K562 (cell line): ENCODE data around the gene CELF6. TPM values are rescaled to one million over a fixed set of nuclear protein-coding genes. Genes with fewer than 3 reads are reported as not detected.

ENCODE experiments used
- BRD4 ChIP-seq: fragments of 200-600 bp; sonication (generic); IDR thresholded peaks from 2 replicates; pipeline ENCODE4 v1.6.1; 2017; ENCODE audit warnings: inconsistent platforms
- CHD4 ChIP-seq: fragments of 200-600 bp; sonication (generic); IDR thresholded peaks from 3 replicates; pipeline ENCODE4 v1.6.1; 2012; ENCODE audit warnings: low read depth, mild to moderate bottlenecking, mixed read lengths, low read length, inconsistent platforms; ENCODE audit not compliant: insufficient read depth, insufficient replicate concordance, poor library complexity, severe bottlenecking
- CUX1 ChIP-seq: fragments of 200-800 bp; sonication (Bioruptor generic); IDR thresholded peaks from 2 replicates; pipeline ENCODE4 v1.6.1; 2016; ENCODE audit warnings: missing genetic modification characterization, missing compliant biosample characterization
- HNRNPK ChIP-seq: fragments of 200-400 bp; formaldehyde crosslinking; IDR thresholded peaks from one replicate; pipeline ENCODE4 v1.6.1; 2018; ENCODE audit warnings: mild to moderate bottlenecking, low read depth, low read length; ENCODE audit not compliant: poor library complexity, severe bottlenecking
- ILK ChIP-seq: fragments of 450-650 bp; IDR thresholded peaks from 2 replicates; pipeline ENCODE4 v1.6.1; 2016; ENCODE audit warnings: missing genetic modification characterization, low read depth, mild to moderate bottlenecking, missing compliant biosample characterization, moderate library complexity, borderline replicate concordance
- MTF1 ChIP-seq: fragments of 250-450 bp; sonication (Bioruptor Pico); IDR thresholded peaks from 2 replicates; pipeline ENCODE4 v1.9.0; 2021; ENCODE audit warnings: moderate library complexity, mild to moderate bottlenecking, inconsistent platforms, borderline replicate concordance
- NCOA6 ChIP-seq: fragments of 450-650 bp; IDR thresholded peaks from 2 replicates; pipeline ENCODE4 v1.6.1; 2017; ENCODE audit warnings: mild to moderate bottlenecking
- PRPF4 ChIP-seq: fragments of 200-400 bp; formaldehyde crosslinking; IDR thresholded peaks from one replicate; pipeline ENCODE4 v1.6.1; 2017; ENCODE audit warnings: low read length, low read depth, mild to moderate bottlenecking; ENCODE audit not compliant: insufficient read depth, poor library complexity, severe bottlenecking
- RAD51 ChIP-seq: fragments of 450-650 bp; IDR thresholded peaks from 2 replicates; pipeline ENCODE4 v1.7.1; 2016; ENCODE audit warnings: low read depth, mild to moderate bottlenecking, borderline replicate concordance
- SMARCE1 ChIP-seq: fragments of 450-650 bp; IDR thresholded peaks from 2 replicates; pipeline ENCODE4 v1.7.1; 2016; ENCODE audit warnings: mild to moderate bottlenecking
- SRSF7 ChIP-seq: fragments of 200-400 bp; formaldehyde crosslinking; optimal IDR thresholded peaks from 2 replicates; pipeline ENCODE3; 2017; ENCODE audit warnings: mild to moderate bottlenecking, low read depth, low read length
- TRIM28 ChIP-seq: fragments of 450-650 bp; IDR thresholded peaks from 2 replicates; pipeline ENCODE4 v1.6.1; 2017
- ZC3H11A ChIP-seq: IDR thresholded peaks from 2 replicates; pipeline ENCODE4 v1.6.1; 2012; ENCODE audit warnings: low read depth, low read length, improper control_type of control experiment
- ZFP91 ChIP-seq: sonication (generic); formaldehyde crosslinking; IDR thresholded peaks from 2 replicates; pipeline ENCODE4 v1.8.0; 2022; ENCODE audit warnings: mild to moderate bottlenecking, missing genetic modification reagents
- polyA plus RNA-seq, 8 experiments: library from polyadenylated mRNA; depleted of rRNA in 4 of 8; stranded (reverse) in 5 of 8; unstranded in 3 of 8; fragments of >200 nt; fragmentation: Nextera tagmentation in 2 of 8; fragmentation: Illumina TruSeq in 1 of 8; extraction: Ambion mirVana in 2 of 8; extraction: Trizol in 1 of 8; gene quantifications; 2 replicates each; pipeline versions ENCODE4 v1.2.1 to v1.2.3, GENCODE V29; 2011 to 2014; ENCODE audit warnings: inconsistent platforms in 1 of 8, missing spikeins in 1 of 8
- total RNA-seq, 7 experiments: library from RNA; depleted of rRNA in 6 of 7; stranded (reverse); fragments of >200 nt in 6 of 7; fragmentation: Illumina TruSeq in 2 of 7; extraction: Trizol in 2 of 7; gene quantifications; 2 replicates each; pipeline versions ENCODE4 v1.2.1 to v1.2.3, GENCODE V29; 2011 to 2021; ENCODE audit warnings: low replicate concordance in 1 of 7
- TF ChIP-seq, protein P1 (sequence below): fragments of 250-450 bp; sonication (Bioruptor Pico); IDR thresholded peaks from 2 replicates; pipeline ENCODE4 v1.4.0; 2020

CELF6 gene
- total and polyA plus RNA-seq, 9 of the 15 experiments (the other 6 are each of a cell fraction or from before 2014, with no cell fraction given), result 0.01 to 0.11 TPM; not detected in 7

DNA sequence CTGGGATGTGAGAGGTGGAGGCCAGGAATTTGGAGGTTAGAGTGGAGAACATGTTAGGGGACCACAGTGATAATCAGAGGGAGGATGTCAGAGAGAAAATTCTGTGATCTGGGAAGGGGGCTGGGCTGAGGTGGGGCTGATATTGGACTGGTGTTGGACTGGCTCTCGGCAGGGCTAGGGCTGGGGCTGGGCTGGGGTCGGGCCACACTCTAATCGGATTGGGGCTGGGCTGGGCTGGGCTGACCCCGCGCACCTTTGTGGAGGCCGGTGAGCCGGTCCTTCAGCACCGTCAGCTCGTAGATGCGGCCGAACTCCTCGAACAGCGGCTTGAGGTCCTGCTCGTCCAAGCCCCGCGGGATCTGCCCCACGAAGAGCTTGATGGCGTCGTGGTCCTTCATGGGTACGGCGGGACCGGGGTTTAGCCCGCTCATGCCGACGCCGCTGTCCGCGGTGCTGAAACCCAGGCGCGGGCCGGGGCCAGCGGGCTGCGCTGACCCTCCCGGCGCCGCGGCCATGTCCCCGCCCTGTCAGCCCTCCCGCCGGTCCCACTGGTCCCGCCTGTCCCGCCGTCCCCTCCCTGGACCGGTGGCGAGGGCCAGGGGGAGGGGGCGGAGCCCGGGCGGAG is 485 bp downstream of the CELF6 start (continued):
- TF ChIP-seq, protein P1, sequence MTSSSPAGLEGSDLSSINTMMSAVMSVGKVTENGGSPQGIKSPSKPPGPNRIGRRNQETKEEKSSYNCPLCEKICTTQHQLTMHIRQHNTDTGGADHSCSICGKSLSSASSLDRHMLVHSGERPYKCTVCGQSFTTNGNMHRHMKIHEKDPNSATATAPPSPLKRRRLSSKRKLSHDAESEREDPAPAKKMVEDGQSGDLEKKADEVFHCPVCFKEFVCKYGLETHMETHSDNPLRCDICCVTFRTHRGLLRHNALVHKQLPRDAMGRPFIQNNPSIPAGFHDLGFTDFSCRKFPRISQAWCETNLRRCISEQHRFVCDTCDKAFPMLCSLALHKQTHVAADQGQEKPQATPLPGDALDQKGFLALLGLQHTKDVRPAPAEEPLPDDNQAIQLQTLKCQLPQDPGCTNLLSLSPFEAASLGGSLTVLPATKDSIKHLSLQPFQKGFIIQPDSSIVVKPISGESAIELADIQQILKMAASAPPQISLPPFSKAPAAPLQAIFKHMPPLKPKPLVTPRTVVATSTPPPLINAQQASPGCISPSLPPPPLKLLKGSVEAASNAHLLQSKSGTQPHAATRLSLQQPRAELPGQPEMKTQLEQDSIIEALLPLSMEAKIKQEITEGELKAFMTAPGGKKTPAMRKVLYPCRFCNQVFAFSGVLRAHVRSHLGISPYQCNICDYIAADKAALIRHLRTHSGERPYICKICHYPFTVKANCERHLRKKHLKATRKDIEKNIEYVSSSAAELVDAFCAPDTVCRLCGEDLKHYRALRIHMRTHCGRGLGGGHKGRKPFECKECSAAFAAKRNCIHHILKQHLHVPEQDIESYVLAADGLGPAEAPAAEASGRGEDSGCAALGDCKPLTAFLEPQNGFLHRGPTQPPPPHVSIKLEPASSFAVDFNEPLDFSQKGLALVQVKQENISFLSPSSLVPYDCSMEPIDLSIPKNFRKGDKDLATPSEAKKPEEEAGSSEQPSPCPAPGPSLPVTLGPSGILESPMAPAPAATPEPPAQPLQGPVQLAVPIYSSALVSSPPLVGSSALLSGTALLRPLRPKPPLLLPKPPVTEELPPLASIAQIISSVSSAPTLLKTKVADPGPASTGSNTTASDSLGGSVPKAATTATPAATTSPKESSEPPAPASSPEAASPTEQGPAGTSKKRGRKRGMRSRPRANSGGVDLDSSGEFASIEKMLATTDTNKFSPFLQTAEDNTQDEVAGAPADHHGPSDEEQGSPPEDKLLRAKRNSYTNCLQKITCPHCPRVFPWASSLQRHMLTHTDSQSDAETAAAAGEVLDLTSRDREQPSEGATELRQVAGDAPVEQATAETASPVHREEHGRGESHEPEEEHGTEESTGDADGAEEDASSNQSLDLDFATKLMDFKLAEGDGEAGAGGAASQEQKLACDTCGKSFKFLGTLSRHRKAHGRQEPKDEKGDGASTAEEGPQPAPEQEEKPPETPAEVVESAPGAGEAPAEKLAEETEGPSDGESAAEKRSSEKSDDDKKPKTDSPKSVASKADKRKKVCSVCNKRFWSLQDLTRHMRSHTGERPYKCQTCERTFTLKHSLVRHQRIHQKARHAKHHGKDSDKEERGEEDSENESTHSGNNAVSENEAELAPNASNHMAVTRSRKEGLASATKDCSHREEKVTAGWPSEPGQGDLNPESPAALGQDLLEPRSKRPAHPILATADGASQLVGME, result no peak
- no peak for TF ChIP-seq SRSF7
- no peak for TF ChIP-seq NCOA6
- no peak for TF ChIP-seq SMARCE1
- TF ChIP-seq CUX1 (CRISPR knock-in tag), result no peak
- no peak for TF ChIP-seq PRPF4
- no peak for TF ChIP-seq TRIM28
- TF ChIP-seq BRD4, result no peak
- no peak for TF ChIP-seq ZC3H11A
- TF ChIP-seq CHD4, result no peak
- no peak for TF ChIP-seq ZFP91
- no peak for TF ChIP-seq MTF1 (CRISPR knock-in tag)
- TF ChIP-seq ILK (tag), result no peak
- no peak for TF ChIP-seq RAD51
- no peak for TF ChIP-seq HNRNPK
